ENCODE results near the gene LRRC43.

LRRC43 gene

GRCh38 chr12:122182887-122183587, at the start of gene LRRC43:
LRRC43 (plus strand) TSS chr12:122183123; CDS start chr12:122183145, 22 bp downstream.
- DNase-seq, result no peak

GRCh38 chr12:122133192-122133950, 49.6 kb upstream of the LRRC43 start:
- DNase-seq, result no peak

GRCh38 chr12:122135437-122136031, 47.4 kb upstream of the LRRC43 start:
- no peak for DNase-seq

GRCh38 chr12:122137229-122137628, 45.7 kb upstream of the LRRC43 start:
- no peak for DNase-seq

GRCh38 chr12:122137681-122138080, 45.2 kb upstream of the LRRC43 start:
- DNase-seq, result no peak

GRCh38 chr12:122138181-122138580, 44.7 kb upstream of the LRRC43 start:
- no peak for DNase-seq

GRCh38 chr12:122138616-122139015, 44.3 kb upstream of the LRRC43 start:
- no peak for DNase-seq

GRCh38 chr12:122139266-122139665, 43.7 kb upstream of the LRRC43 start:
- DNase-seq, result no peak

GRCh38 chr12:122139941-122140340, 43.0 kb upstream of the LRRC43 start:
- no peak for DNase-seq

- DNase-seq, result no peak
These were observed 42.3 kb upstream of the LRRC43 start for GRCh38 chr12:122140467-122141257.

- DNase-seq, result no peak
These were observed 40.8 kb upstream of the LRRC43 start for GRCh38 chr12:122141911-122142725.

- no peak for DNase-seq
These were observed 40.1 kb upstream of the LRRC43 start for GRCh38 chr12:122142857-122143256.

GRCh38 chr12:122144885-122145284, 38.0 kb upstream of the LRRC43 start:
- no peak for DNase-seq

GRCh38 chr12:122145505-122146330, 37.2 kb upstream of the LRRC43 start:
- no peak for DNase-seq

GRCh38 chr12:122147514-122148290, 35.2 kb upstream of the LRRC43 start:
- DNase-seq, result no peak

- DNase-seq, result no peak
These were observed 34.3 kb upstream of the LRRC43 start for GRCh38 chr12:122148657-122149056.

GRCh38 chr12:122150127-122150681, 32.7 kb upstream of the LRRC43 start:
- DNase-seq, result no peak

GRCh38 chr12:122152754-122153153, 30.2 kb upstream of the LRRC43 start:
- no peak for DNase-seq

- DNase-seq, result peak; percentile 89
These were observed 27.2 kb upstream of the LRRC43 start for GRCh38 chr12:122155705-122156104.

- no peak for DNase-seq
These were observed 24.1 kb upstream of the LRRC43 start for GRCh38 chr12:122158700-122159285.

Measured in hematopoietic multipotent progenitor cell treated with erythropoietin and hydrocortisone succinate and interleukin-3 and kit ligand, for 8 days (in vitro differentiated cells).